AG04450 (cell line): Measurements from ENCODE around the gene ITIH4. TPM values are rescaled to one million over a fixed set of nuclear protein-coding genes. Genes with fewer than 3 reads are reported as not detected.

ENCODE experiments used
- CTCF ChIA-PET: fragments of 300-600, 350-600 bp; formaldehyde crosslinking; extraction: SDS; loops from one replicate; lab custom pipeline; 2022; ENCODE audit warnings: antibody characterized with exemption, inconsistent platforms; lab: Charles Lee
- POLR2A ChIA-PET: fragments of 350-600 bp; formaldehyde crosslinking; extraction: SDS; loops from one replicate; lab custom pipeline; 2021; ENCODE audit warnings: antibody characterized with exemption, inconsistent platforms; lab: Yijun Ruan, JAX
- DNase-seq: peaks from one replicate; pipeline ENCODE4 v3.0.0-alpha.2; 2011; ENCODE audit warnings: low read depth, low spot score
- H3K27ac ChIP-seq: one replicate; pipeline ENCODE4 v1.5.1; 2012; ENCODE audit warnings: low read depth, low read length, control low read depth
- H3K27me3 ChIP-seq: one replicate; pipeline ENCODE4 v1.6.0; 2012; ENCODE audit warnings: low read length; ENCODE audit not compliant: control insufficient read depth, insufficient read depth
- H3K4me3 ChIP-seq: 2 replicates; pipeline ENCODE4 v1.5.1; 2011; ENCODE audit warnings: mild to moderate bottlenecking, low read depth, low read length, control low read depth
- H3K9me3 ChIP-seq: 2 replicates; pipeline ENCODE4 v1.5.1; 2012; ENCODE audit warnings: low read length; ENCODE audit not compliant: control insufficient read depth, insufficient read depth
- CTCF ChIP-seq: IDR thresholded peaks from 2 replicates; pipeline ENCODE4 v1.5.1; 2011; ENCODE audit warnings: low read depth, low read length, control low read depth, inconsistent platforms
- polyA plus RNA-seq: library from polyadenylated mRNA; depleted of rRNA; stranded (reverse); fragments of >200 nt; gene quantifications from 2 replicates; pipeline ENCODE4 v1.2.3, GENCODE V29; 2011

The ITIH4 gene
- polyA plus RNA-seq, 1 experiment, result 0.64 TPM

- peaks cover 23% of the 10 kb centered on the region for H3K27me3 ChIP-seq
- ChIA-PET CTCF (no interaction called here), POLR2A (no interaction called here)
- no peak overlapping the region for H3K4me3 ChIP-seq
- TF ChIP-seq CTCF, result no peak
- no peaks in the 10 kb centered on the region; the same call in 1 of the 2 replicates for H3K9me3 ChIP-seq
- no peak for DNase-seq
- H3K27ac ChIP-seq, result no peak overlapping the region
These were observed 42.5 kb downstream of the ITIH4 start for GRCh38 chr3:52787672-52788625.

GRCh38 chr3:52787246-52787645 is 43.2 kb downstream of the ITIH4 start:
- Histone ChIP-seq H3K27me3 (peaks cover 25% of the 10 kb centered on the region), H3K27ac (no peak overlapping the region), H3K9me3 (no peaks in the 10 kb centered on the region; the same call in 1 of the 2 replicates), H3K4me3 (no peak overlapping the region)
- no peak for TF ChIP-seq CTCF
- ChIA-PET CTCF (no interaction called here), POLR2A (no interaction called here)
- DNase-seq, result no peak

- Histone ChIP-seq H3K9me3 (no peaks in the 10 kb centered on the region; the same call in 1 of the 2 replicates), H3K27ac (no peak overlapping the region), H3K4me3 (no peak overlapping the region), H3K27me3 (peaks cover 26% of the 10 kb centered on the region)
- no peak for DNase-seq
- TF ChIP-seq CTCF, result no peak
- CTCF ChIA-PET, result no interaction called here
- POLR2A ChIA-PET, result no interaction called here
These were observed 43.9 kb downstream of the ITIH4 start for GRCh38 chr3:52786330-52787215.

DNA sequence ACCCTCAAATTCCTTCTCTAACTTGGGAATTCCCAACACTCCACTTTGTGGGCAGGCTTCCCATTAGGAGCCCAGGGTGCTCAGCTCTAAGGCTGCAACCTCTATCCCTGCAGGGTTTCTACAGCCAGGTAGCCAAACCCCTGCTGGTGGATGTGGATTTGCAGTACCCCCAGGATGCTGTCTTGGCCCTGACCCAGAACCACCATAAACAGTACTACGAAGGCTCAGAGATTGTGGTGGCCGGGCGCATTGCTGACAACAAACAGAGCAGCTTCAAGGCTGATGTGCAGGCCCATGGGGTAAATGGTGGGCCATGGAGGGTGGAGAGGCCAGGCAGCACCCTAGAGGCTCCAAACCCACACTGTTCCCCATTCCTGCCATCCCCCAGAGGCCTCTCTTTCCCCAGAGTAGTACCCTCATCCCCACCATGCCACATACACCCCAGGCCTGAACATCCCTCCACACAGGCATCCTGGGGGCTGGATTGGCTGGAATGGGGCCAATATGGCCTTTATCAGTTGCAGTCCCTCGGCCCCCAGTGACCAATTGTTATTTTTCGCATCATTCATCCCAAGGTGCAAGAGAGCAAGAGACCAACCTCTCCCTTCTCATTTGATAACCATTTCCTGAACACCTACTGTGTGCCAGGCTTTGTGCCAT is 45.4 kb downstream of the ITIH4 start:
- POLR2A ChIA-PET, result no interaction called here
- no peaks in the 10 kb centered on the region; the same call in 1 of the 2 replicates for H3K9me3 ChIP-seq
- H3K27ac ChIP-seq, result no peak overlapping the region
- no peak for TF ChIP-seq CTCF
- peaks cover 26% of the 10 kb centered on the region for H3K27me3 ChIP-seq
- H3K4me3 ChIP-seq, result no peak overlapping the region
- no peak for DNase-seq
- CTCF ChIA-PET, result no interaction called here
